SK-N-SH (cell line): Measurements from ENCODE around the gene URAD. TPM values are rescaled to one million over a fixed set of nuclear protein-coding genes. Genes with fewer than 3 reads are reported as not detected.

ENCODE experiments used
- CTCF ChIA-PET: fragments of 300-600, 350-600 bp; formaldehyde crosslinking; extraction: SDS; loops from one replicate; lab custom pipeline; 2021; lab: Yijun Ruan, JAX
- POLR2A ChIA-PET: fragments of 350-600 bp; sonication (Branson Sonifier 250); formaldehyde crosslinking; extraction: SDS; loops from one replicate; lab custom pipeline; 2020; ENCODE audit warnings: antibody characterized with exemption, inconsistent platforms; lab: Yijun Ruan, JAX
- DNase-seq: peaks from one replicate; pipeline ENCODE4 v3.0.0; 2012
- H2AFZ ChIP-seq: fragments of 200-600 bp; sonication (generic); 2 replicates; pipeline ENCODE4 v1.8.1; 2016; ENCODE audit warnings: antibody characterized with exemption, mild to moderate bottlenecking, low read depth
- H3F3A ChIP-seq: fragments of 200-600 bp; sonication (generic); replicated peaks from 2 replicates; pipeline ENCODE3; 2016; ENCODE audit warnings: antibody characterized with exemption, mild to moderate bottlenecking; ENCODE audit not compliant: insufficient read depth
- H3K27ac ChIP-seq, 2 experiments: fragments of 200-500 bp in 1 of 2; fragments of 200-600 bp in 1 of 2; sonication (Bioruptor generic) in 1 of 2; sonication (generic), shearing (Covaris generic) in 1 of 2; 2 replicates each; pipeline versions ENCODE4 v1.5.1 to v1.6.1; 2014 to 2016; ENCODE audit warnings: low read depth in 2 of 2, inconsistent platforms in 1 of 2, low read length in 1 of 2, mild to moderate bottlenecking in 1 of 2, mixed read lengths in 1 of 2
- H3K27me3 ChIP-seq: fragments of 200-600 bp; sonication (generic), shearing (Covaris generic); 2 replicates; pipeline ENCODE4 v1.6.1; 2016; ENCODE audit warnings: mixed run types; ENCODE audit not compliant: insufficient read depth
- H3K36me3 ChIP-seq, 2 experiments: fragments of 200-500 bp in 1 of 2; fragments of 200-600 bp in 1 of 2; sonication (Bioruptor generic) in 1 of 2; sonication (generic) in 1 of 2; replicated peaks in 1 of 2; 2 replicates each; pipeline versions ENCODE3 to v1.5.1; 2014 to 2016; ENCODE audit warnings: low read length in 1 of 2, mild to moderate bottlenecking in 1 of 2; ENCODE audit not compliant: insufficient read depth in 2 of 2, control insufficient read depth in 1 of 2
- H3K4me1 ChIP-seq, 2 experiments: fragments of 200-500 bp in 1 of 2; fragments of 200-600 bp in 1 of 2; sonication (Bioruptor generic) in 1 of 2; sonication (generic), shearing (Covaris generic) in 1 of 2; 2 replicates each; pipeline versions ENCODE4 v1.5.1 to v1.6.1; 2014 to 2016; ENCODE audit warnings: low read depth in 1 of 2, low read length in 1 of 2, mixed run types in 1 of 2; ENCODE audit not compliant: insufficient read depth in 2 of 2, control insufficient read depth in 1 of 2
- H3K4me2 ChIP-seq: fragments of 200-600 bp; sonication (generic), shearing (Covaris generic); 2 replicates; pipeline ENCODE4 v1.6.1; 2017; ENCODE audit warnings: mixed run types
- H3K4me3 ChIP-seq, 2 experiments: fragments of 200-500 bp in 1 of 2; fragments of 200-600 bp in 1 of 2; sonication (Bioruptor generic) in 1 of 2; sonication (generic), shearing (Covaris generic) in 1 of 2; 2 replicates each; pipeline versions ENCODE4 v1.5.1 to v1.8.1; 2014 to 2016; ENCODE audit warnings: low read depth in 2 of 2, inconsistent platforms in 1 of 2, low read length in 1 of 2, mild to moderate bottlenecking in 1 of 2, mixed read lengths in 1 of 2, moderate library complexity in 1 of 2
- H3K79me2 ChIP-seq: fragments of 200-600 bp; sonication (generic); 2 replicates; pipeline ENCODE4 v1.8.1; 2017; ENCODE audit warnings: mild to moderate bottlenecking; ENCODE audit not compliant: insufficient read depth
- H3K9ac ChIP-seq: fragments of 200-600 bp; sonication (generic); 2 replicates; pipeline ENCODE4 v1.6.1; 2017; ENCODE audit warnings: mixed run types
- H3K9me2 ChIP-seq: fragments of 200-600 bp; sonication (generic); 2 replicates; pipeline ENCODE4 v1.6.1; 2017; ENCODE audit warnings: mixed run types
- H3K9me3 ChIP-seq: fragments of 200-600 bp; sonication (generic); 2 replicates; pipeline ENCODE4 v1.6.1; 2017; ENCODE audit warnings: mixed run types, mild to moderate bottlenecking, moderate library complexity
- H4K20me1 ChIP-seq: fragments of 200-600 bp; sonication (generic); 2 replicates; pipeline ENCODE4 v1.6.1; 2017; ENCODE audit warnings: mild to moderate bottlenecking, mixed run types; ENCODE audit not compliant: insufficient read depth
- CHD2 ChIP-seq: fragments of 150-350 bp; IDR thresholded peaks from 2 replicates; pipeline ENCODE4 v1.6.1; 2018; ENCODE audit warnings: low read length; ENCODE audit not compliant: partially characterized antibody
- ELF1 ChIP-seq: IDR thresholded peaks from 2 replicates; pipeline ENCODE4 v1.4.0; 2012
- EP300 ChIP-seq, 2 experiments: IDR thresholded peaks; 2 replicates each; pipeline versions ENCODE4 v1.4.0 to v1.6.1; 2012; ENCODE audit warnings: borderline replicate concordance in 1 of 2, low read depth in 1 of 2, low read length in 1 of 2
- EZH2phosphoT487 ChIP-seq: fragments of 200-600 bp; sonication (generic); IDR thresholded peaks from 2 replicates; pipeline ENCODE4 v1.6.1; 2017; ENCODE audit warnings: low read depth, mixed run types, mild to moderate bottlenecking, antibody characterized with exemption, moderate library complexity, borderline replicate concordance
- FOXM1 ChIP-seq: IDR thresholded peaks from 2 replicates; pipeline ENCODE4 v1.4.0; 2012; ENCODE audit warnings: low read depth, mild to moderate bottlenecking
- IRF3 ChIP-seq: fragments of 150-350 bp; IDR thresholded peaks from 2 replicates; pipeline ENCODE4 v1.6.1; 2016; ENCODE audit warnings: mild to moderate bottlenecking, low read depth, low read length
- JUND ChIP-seq: IDR thresholded peaks from 2 replicates; pipeline ENCODE4 v1.4.0; 2012
- MAX ChIP-seq: IDR thresholded peaks from 2 replicates; pipeline ENCODE4 v1.4.0; 2012; ENCODE audit warnings: low read depth
- NRF1 ChIP-seq: IDR thresholded peaks from 2 replicates; pipeline ENCODE4 v1.6.1; 2012; ENCODE audit warnings: low read depth, mild to moderate bottlenecking, low read length
- POLR2AphosphoS5 ChIP-seq: IDR thresholded peaks from 2 replicates; pipeline ENCODE4 v1.6.1; 2012; ENCODE audit warnings: low read depth, low read length
- RAD21 ChIP-seq: IDR thresholded peaks from 2 replicates; pipeline ENCODE4 v1.6.1; 2012; ENCODE audit warnings: mild to moderate bottlenecking, low read length
- REST ChIP-seq: IDR thresholded peaks from 2 replicates; pipeline ENCODE4 v1.6.1; 2012; ENCODE audit warnings: mild to moderate bottlenecking, low read depth, low read length, moderate library complexity
- SIN3A ChIP-seq: IDR thresholded peaks from 2 replicates; pipeline ENCODE4 v1.6.1; 2012; ENCODE audit warnings: low read depth, mild to moderate bottlenecking, low read length, moderate library complexity, borderline replicate concordance
- SMC3 ChIP-seq: IDR thresholded peaks from 2 replicates; pipeline ENCODE4 v1.6.1; 2012; ENCODE audit warnings: low read depth, low read length, improper control_type of control experiment
- TAF1 ChIP-seq: IDR thresholded peaks from 2 replicates; pipeline ENCODE4 v1.6.1; 2012; ENCODE audit warnings: low read depth, mild to moderate bottlenecking, low read length, moderate library complexity, borderline replicate concordance
- TEAD4 ChIP-seq: IDR thresholded peaks from 2 replicates; pipeline ENCODE4 v1.4.0; 2012; ENCODE audit warnings: mild to moderate bottlenecking, borderline replicate concordance; ENCODE audit not compliant: insufficient read depth
- USF1 ChIP-seq: IDR thresholded peaks from 2 replicates; pipeline ENCODE4 v1.4.0; 2012; ENCODE audit warnings: low read depth, borderline replicate concordance
- USF2 ChIP-seq: fragments of 150-350 bp; IDR thresholded peaks from 2 replicates; pipeline ENCODE4 v1.6.1; 2017; ENCODE audit warnings: antibody characterized with exemption, low read length, low read depth, borderline replicate concordance
- YY1 ChIP-seq: IDR thresholded peaks from 2 replicates; pipeline ENCODE4 v1.4.0; 2012; ENCODE audit warnings: low read depth, mild to moderate bottlenecking
- WGBS: methylation state at CpG from one replicate; pipeline ENCODE4 v1.1.6; 2017; ENCODE audit warnings: low lambda C conversion rate; 5-methylcytosine and 5-hydroxymethylcytosine counted together
- polyA plus RNA-seq, 3 experiments: library from polyadenylated mRNA; depleted of rRNA; stranded (reverse); fragments of >200 nt; gene quantifications; 2 replicates each; pipeline ENCODE4 v1.2.3, GENCODE V29; 2012

URAD gene
- polyA plus RNA-seq, 1 of the 3 experiments (the other 2 are of a cell fraction) = not detected

- WGBS = 7% methylated on average over 2 of the region's 11 CpGs
- peaks cover 5% of the 10 kb centered on the region for H3F3A ChIP-seq
- H2AFZ ChIP-seq = no peak overlapping the region
- TF ChIP-seq TEAD4 = no peak
- TF ChIP-seq FOXM1 = no peak
- no peak for TF ChIP-seq NRF1
- TF ChIP-seq USF1 = no peak
- TF ChIP-seq SIN3A = no peak
- TF ChIP-seq USF2 = no peak
- no peak for TF ChIP-seq TAF1
- TF ChIP-seq EP300 (IDR thresholded peaks at IDR 0.05; ENCODE audit: borderline replicate concordance in 1 of 2, low read depth in 1 of 2, low read length in 1 of 2) = no peak
- TF ChIP-seq POLR2AphosphoS5 = no peak
- no peak for DNase-seq
- H3K27me3 ChIP-seq = peaks cover 29% of the 10 kb centered on the region
- no peaks in the 10 kb centered on the region for H3K4me1 ChIP-seq
- H3K4me2 ChIP-seq = no peak overlapping the region
- H3K4me3 ChIP-seq = no peak overlapping the region
- H3K79me2 ChIP-seq = no peaks in the 10 kb centered on the region
- no peaks in the 10 kb centered on the region for H4K20me1 ChIP-seq
- H3K9ac ChIP-seq = no peak overlapping the region
- no peaks in the 10 kb centered on the region for H3K9me2 ChIP-seq
- H3K27ac ChIP-seq = no peak overlapping the region
- no peaks in the 10 kb centered on the region for H3K36me3 ChIP-seq
- CTCF ChIA-PET = interaction anchor here (3.0 kb wide), 1 partner anchor 175 kb away, joined by 8 read pairs; no protein-coding TSS in a partner anchor
- POLR2A ChIA-PET = no interaction called here
- no peaks in the 10 kb centered on the region for H3K9me3 ChIP-seq
These were observed 12.6 kb upstream of the URAD start for GRCh38 chr13:28001049-28001448.

- TF ChIP-seq JUND (no peak), REST (no peak), FOXM1 (no peak), YY1 (no peak), USF2 (no peak), NRF1 (no peak), IRF3 (no peak), MAX (no peak), ELF1 (no peak), RAD21 (no peak), CHD2 (no peak), EZH2phosphoT487 (no peak), SIN3A (no peak), SMC3 (no peak)
- WGBS = 11% methylated on average over 5 of the region's 5 CpGs
These were observed 12.1 kb upstream of the URAD start for GRCh38 chr13:28000567-28000966.

More at GRCh38 chr13:28000567-28000966, 12.1 kb upstream of the URAD start:
- ChIA-PET POLR2A (no interaction called here), CTCF (interaction anchor here (1.4 kb wide), 1 partner anchor 16 kb away, joined by 5 read pairs; no protein-coding TSS in a partner anchor)
- Histone ChIP-seq H3K4me3 (no peak overlapping the region), H2AFZ (no peak overlapping the region), H4K20me1 (no peaks in the 10 kb centered on the region), H3K9me3 (no peaks in the 10 kb centered on the region), H3K27me3 (peaks cover 33% of the 10 kb centered on the region), H3F3A (peaks cover 5% of the 10 kb centered on the region), H3K4me1 (no peaks in the 10 kb centered on the region), H3K27ac (no peak overlapping the region), H3K36me3 (no peaks in the 10 kb centered on the region), H3K9ac (no peak overlapping the region), H3K9me2 (no peaks in the 10 kb centered on the region), H3K4me2 (no peak overlapping the region), H3K79me2 (no peaks in the 10 kb centered on the region)
- no peak for DNase-seq
